Heart left ventricle (tissue), 13 donors: Measurements from ENCODE around the gene RNFT2.

Source experiments
- POLR2A ChIP-seq, 2 donors: fragments of 450-650 bp; IDR thresholded peaks; one replicate each; pipeline ENCODE4 v1.6.1; 2017; ENCODE audit warnings: antibody characterized with exemption in 2 of 2, mild to moderate bottlenecking in 2 of 2, moderate library complexity in 2 of 2
- TF ChIP-seq, protein P1 (sequence below), 12 donors: fragments of 200-600 bp; sonication (generic) in 4 of 12; IDR thresholded peaks; one replicate each; pipeline versions ENCODE4 v1.5.0 to v1.8.0; 2018 to 2022; ENCODE audit warnings: antibody characterized with exemption in 12 of 12, mild to moderate bottlenecking in 5 of 12
- donor health status: ischemic (EF 13 %, LVEDD 7.1; RV severe dilation, severe dysfunction).
- donor health status: DM: no; HTN: yes; CAD: no.
- donor health status: DM: no; HTN: no; CAD: no.
- donor health status: ischemic (EF 25% LVEDD 6.9; RV normal size, moderate dysfunction).
- donor health status: ischemic (EF 25% LVEDD 5.7; RV mildly dilated, moderate dysfunction).
- donor health status: ischemic (EF 35%, LVEDD 5.7; RV mildly dilated, moderate dysfunction).
- donor health status: nonischemic (EF 11% LVEDD 7.7; RV severe dilation, severe dysfunction).
- donor health status: DM: yes; HTN: yes; CAD: no.
- donor health status: PGD.
- donor health status: ischemic (EF 29% LVEDD 5.4; RV normal size, mild dysfunction).
- donor health status: nonischemic (EF 23%, LVEDD 6.1; RV moderate dilation, normal function).

DNA sequence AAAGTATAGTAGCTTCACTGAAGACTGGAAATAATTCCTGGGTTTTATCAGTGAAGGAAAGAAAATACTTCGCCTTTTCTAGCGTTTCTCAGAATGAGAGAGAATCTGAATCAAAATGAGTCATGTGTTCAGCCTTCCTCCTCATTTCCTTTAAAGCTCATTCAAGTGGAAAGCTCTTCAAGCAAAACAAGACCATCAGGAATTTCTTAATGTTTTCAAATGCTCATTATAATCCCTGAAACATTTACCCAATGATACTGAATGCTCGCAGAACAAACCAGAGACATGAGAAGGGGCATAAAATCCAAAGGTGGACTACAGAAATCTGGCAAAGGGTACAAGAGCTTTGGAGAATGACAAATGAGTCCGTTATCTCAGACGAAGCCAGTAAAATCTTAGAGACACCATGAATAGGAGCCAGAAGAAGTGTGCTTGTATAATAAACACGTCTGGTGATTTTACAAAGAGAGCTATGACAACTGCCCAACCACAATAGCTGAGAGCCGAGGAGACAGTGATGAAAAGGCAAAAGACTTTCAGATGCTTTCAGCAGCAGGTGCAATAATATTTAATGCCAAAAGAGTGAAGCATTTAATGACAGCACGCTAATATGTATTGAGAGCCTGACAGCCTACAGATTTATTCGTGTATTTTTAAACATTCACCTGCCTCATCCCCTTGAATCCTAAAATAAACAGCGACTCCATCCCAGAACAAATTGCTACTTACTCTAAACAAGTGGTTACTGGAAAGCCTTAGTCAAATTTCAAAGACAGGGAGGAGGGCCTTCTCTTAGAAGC is 19.3 kb upstream of the RNFT2 start:
- TF ChIP-seq, protein P1, sequence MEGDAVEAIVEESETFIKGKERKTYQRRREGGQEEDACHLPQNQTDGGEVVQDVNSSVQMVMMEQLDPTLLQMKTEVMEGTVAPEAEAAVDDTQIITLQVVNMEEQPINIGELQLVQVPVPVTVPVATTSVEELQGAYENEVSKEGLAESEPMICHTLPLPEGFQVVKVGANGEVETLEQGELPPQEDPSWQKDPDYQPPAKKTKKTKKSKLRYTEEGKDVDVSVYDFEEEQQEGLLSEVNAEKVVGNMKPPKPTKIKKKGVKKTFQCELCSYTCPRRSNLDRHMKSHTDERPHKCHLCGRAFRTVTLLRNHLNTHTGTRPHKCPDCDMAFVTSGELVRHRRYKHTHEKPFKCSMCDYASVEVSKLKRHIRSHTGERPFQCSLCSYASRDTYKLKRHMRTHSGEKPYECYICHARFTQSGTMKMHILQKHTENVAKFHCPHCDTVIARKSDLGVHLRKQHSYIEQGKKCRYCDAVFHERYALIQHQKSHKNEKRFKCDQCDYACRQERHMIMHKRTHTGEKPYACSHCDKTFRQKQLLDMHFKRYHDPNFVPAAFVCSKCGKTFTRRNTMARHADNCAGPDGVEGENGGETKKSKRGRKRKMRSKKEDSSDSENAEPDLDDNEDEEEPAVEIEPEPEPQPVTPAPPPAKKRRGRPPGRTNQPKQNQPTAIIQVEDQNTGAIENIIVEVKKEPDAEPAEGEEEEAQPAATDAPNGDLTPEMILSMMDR (IDR thresholded peaks at IDR 0.05): no peak
- no peak for TF ChIP-seq POLR2A (IDR thresholded peaks at IDR 0.05)
